Caco-2 (cell line): Measurements from ENCODE around the gene ZC3H6. TPM values are rescaled to one million over a fixed set of nuclear protein-coding genes. Genes with fewer than 3 reads are reported as not detected.

Experiments
- BruUV-seq: library from RNA; stranded (reverse); fragments of 400-500 nt; replicated peaks from 2 replicates; lab custom pipeline; 2021; lab: Mats Ljungman, UMichigan
- CTCF ChIA-PET: fragments of 300-600 bp; sonication (Branson Sonifier 250); formaldehyde crosslinking; loops from one replicate; lab custom pipeline; 2022; ENCODE audit warnings: antibody characterized with exemption; lab: Charles Lee
- POLR2A ChIA-PET: fragments of 300-600 bp; sonication (Branson Sonifier 250); formaldehyde crosslinking; loops from one replicate; lab custom pipeline; 2022; ENCODE audit warnings: antibody characterized with exemption; lab: Charles Lee
- DNase-seq, 2 experiments: peaks; one replicate each; pipeline versions ENCODE4 v3.0.0 to v3.0.0-alpha.2; 2020 to 2022
- H3K27me3 ChIP-seq: replicated peaks from 2 replicates; pipeline ENCODE4 v1.6.0; 2011; ENCODE audit warnings: low read length; ENCODE audit not compliant: control insufficient read depth, insufficient read depth
- H3K36me3 ChIP-seq: 2 replicates; pipeline ENCODE4 v1.5.1; 2011; ENCODE audit warnings: low read length; ENCODE audit not compliant: control insufficient read depth, insufficient read depth
- H3K4me1 ChIP-seq: fragments of 250-450 bp; sonication (Bioruptor Pico); 2 replicates; pipeline ENCODE4 v1.5.1; 2020; ENCODE audit warnings: mild to moderate bottlenecking
- H3K4me3 ChIP-seq: 2 replicates; pipeline ENCODE4 v1.5.1; 2011; ENCODE audit warnings: low read depth, mild to moderate bottlenecking, control low read depth, low read length
- H3K9me3 ChIP-seq: fragments of 250-450 bp; sonication (Bioruptor Pico); 2 replicates; pipeline ENCODE4 v1.5.1; 2020; ENCODE audit warnings: mild to moderate bottlenecking, moderate library complexity
- H3K27ac Mint-ChIP-seq: one replicate; pipeline ENCODE4 v1.8.0; 2022; ENCODE audit warnings: mixed read lengths; ENCODE audit not compliant: unreplicated experiment
- H3K27me3 Mint-ChIP-seq: one replicate; pipeline ENCODE4 v1.8.0; 2022; ENCODE audit warnings: mixed read lengths; ENCODE audit not compliant: insufficient read depth, unreplicated experiment
- H3K36me3 Mint-ChIP-seq: one replicate; pipeline ENCODE4 v1.8.0; 2022; ENCODE audit warnings: mild to moderate bottlenecking, mixed read lengths; ENCODE audit not compliant: insufficient read depth, unreplicated experiment
- H3K4me1 Mint-ChIP-seq: one replicate; pipeline ENCODE4 v1.8.0; 2022; ENCODE audit warnings: low read depth, mixed read lengths; ENCODE audit not compliant: unreplicated experiment
- H3K4me3 Mint-ChIP-seq: one replicate; pipeline ENCODE4 v1.8.0; 2022; ENCODE audit warnings: mild to moderate bottlenecking, moderate library complexity, mixed read lengths; ENCODE audit not compliant: unreplicated experiment
- H3K9me3 Mint-ChIP-seq: one replicate; pipeline ENCODE4 v1.8.0; 2022; ENCODE audit warnings: mixed read lengths; ENCODE audit not compliant: unreplicated experiment
- intact Hi-C: fragments of 100-400 bp; cut with micrococcal nuclease; formaldehyde crosslinking; loops from one replicate; pipeline ENCODE4 v1.10.0; 2022; ENCODE audit not compliant: unreplicated experiment
- total RNA-seq: library from RNA; stranded (reverse); gene quantifications from 2 replicates; pipeline ENCODE4 v1.2.3, GENCODE V29; 2022
- TF ChIP-seq, protein P1 (sequence below), 2 experiments: fragments of 200-600 bp in 1 of 2; IDR thresholded peaks; 1 replicate in 1 of 2; 2 replicates in 1 of 2; pipeline versions ENCODE4 v1.5.1 to v1.8.0; 2011 to 2022; ENCODE audit warnings: antibody characterized with exemption in 1 of 2, control low read depth in 1 of 2, inconsistent platforms in 1 of 2, low read depth in 1 of 2, low read length in 1 of 2, mild to moderate bottlenecking in 1 of 2, moderate library complexity in 1 of 2; ENCODE audit not compliant: insufficient read depth in 1 of 2, severe bottlenecking in 1 of 2, unreplicated experiment in 1 of 2

ZC3H6 gene
- total RNA-seq, 1 experiment from 2014 or later, result 1.9 TPM

DNA sequence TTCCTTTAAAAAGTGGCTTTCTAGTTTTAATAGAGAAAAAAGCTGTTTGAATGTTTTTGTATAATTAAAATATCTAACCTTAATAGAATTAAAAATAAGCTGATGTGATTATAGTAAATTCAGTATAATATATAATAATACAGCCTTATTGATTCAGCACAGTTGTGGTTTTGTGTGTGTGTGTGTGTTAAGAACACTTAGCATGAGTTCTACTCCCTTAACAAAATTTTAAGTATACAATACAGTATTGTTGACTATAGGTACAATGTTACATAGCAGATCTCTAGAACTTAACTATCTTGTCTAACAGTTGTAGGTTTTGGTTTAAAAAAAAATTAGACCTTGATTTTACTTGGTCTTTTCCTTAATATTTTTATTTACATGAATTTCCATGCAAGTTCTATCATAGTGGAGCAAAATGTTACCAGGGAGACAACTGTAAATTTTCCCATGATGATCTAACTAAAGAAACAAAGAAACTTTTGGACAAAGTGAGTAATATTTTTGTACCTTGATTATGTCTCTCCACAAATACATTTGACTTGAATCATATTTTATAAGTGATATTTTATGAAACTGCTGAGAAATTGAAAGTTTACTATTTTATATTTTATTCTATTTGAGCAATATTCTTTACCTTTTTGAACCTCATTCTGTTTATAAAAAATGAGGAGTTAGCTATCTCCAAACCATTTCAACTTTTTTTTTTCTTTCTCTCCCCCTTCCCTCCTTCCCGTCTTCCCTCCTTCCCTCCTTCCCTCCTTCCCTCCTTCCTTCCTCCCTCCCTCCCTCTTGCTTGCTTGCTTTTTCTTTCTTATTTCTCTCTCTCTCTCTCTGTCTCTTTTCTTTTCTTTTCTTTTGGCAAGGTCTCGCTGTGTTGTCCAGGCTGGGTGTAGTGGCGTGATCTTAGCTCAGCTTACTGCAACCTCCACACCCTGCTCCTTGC lies 46.3 kb downstream of the ZC3H6 start:
- peaks cover 18% of the 10 kb centered on the region for H3K4me1 ChIP-seq
- H3K27me3 ChIP-seq, result no peaks in the 10 kb centered on the region
- ChIA-PET POLR2A (no interaction called here), CTCF (interaction anchor here (0.7 kb wide), 2 partner anchors 9 to 24 kb away, joined by 3 to 6 read pairs; no protein-coding TSS in a partner anchor)
- H3K36me3 ChIP-seq, result no peaks in the 10 kb centered on the region
- H3K9me3 Mint-ChIP-seq, result peaks cover 2% of the 10 kb centered on the region
- peaks cover 9% of the 10 kb centered on the region for H3K4me1 Mint-ChIP-seq
- H3K9me3 ChIP-seq, result no peaks in the 10 kb centered on the region
- H3K27ac Mint-ChIP-seq, result no peak overlapping the region
- intact Hi-C loops, result no loop called here
- TF ChIP-seq, protein P1, sequence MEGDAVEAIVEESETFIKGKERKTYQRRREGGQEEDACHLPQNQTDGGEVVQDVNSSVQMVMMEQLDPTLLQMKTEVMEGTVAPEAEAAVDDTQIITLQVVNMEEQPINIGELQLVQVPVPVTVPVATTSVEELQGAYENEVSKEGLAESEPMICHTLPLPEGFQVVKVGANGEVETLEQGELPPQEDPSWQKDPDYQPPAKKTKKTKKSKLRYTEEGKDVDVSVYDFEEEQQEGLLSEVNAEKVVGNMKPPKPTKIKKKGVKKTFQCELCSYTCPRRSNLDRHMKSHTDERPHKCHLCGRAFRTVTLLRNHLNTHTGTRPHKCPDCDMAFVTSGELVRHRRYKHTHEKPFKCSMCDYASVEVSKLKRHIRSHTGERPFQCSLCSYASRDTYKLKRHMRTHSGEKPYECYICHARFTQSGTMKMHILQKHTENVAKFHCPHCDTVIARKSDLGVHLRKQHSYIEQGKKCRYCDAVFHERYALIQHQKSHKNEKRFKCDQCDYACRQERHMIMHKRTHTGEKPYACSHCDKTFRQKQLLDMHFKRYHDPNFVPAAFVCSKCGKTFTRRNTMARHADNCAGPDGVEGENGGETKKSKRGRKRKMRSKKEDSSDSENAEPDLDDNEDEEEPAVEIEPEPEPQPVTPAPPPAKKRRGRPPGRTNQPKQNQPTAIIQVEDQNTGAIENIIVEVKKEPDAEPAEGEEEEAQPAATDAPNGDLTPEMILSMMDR (IDR thresholded peaks at IDR 0.05; ENCODE audit: insufficient read depth in 1 of 2, low read depth in 1 of 2, low read length in 1 of 2, severe bottlenecking in 1 of 2, unreplicated experiment in 1 of 2), result no peak
- H3K4me3 ChIP-seq, result no peak overlapping the region
- no peaks in the 10 kb centered on the region for H3K27me3 Mint-ChIP-seq
- BruUV-seq, result no TSS peak
- DNase-seq, result no peak
- no peaks in the 10 kb centered on the region for H3K36me3 Mint-ChIP-seq
- no peak overlapping the region for H3K4me3 Mint-ChIP-seq

DNA sequence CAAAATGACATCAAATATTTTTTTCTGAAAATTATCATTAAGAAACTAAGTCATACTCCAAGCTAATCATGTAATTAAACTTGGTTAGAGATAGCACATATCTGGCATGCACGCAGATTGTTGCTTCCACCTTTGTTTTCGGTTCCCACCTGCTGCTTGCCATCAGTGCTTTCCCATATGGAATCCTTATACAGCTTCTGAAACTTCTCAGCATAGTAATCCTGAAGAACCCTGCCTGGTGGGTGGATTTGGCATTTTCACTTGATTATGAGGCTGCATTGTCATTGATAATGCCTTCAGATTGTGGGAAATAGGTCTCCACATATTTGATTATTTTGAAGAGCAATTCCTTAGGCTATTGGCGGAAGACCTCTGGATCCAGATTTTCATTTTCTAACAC lies 47.5 kb downstream of the ZC3H6 start:
- POLR2A ChIA-PET, result no interaction called here
- no TSS peak for BruUV-seq
- intact Hi-C loops, result no loop called here

DNA sequence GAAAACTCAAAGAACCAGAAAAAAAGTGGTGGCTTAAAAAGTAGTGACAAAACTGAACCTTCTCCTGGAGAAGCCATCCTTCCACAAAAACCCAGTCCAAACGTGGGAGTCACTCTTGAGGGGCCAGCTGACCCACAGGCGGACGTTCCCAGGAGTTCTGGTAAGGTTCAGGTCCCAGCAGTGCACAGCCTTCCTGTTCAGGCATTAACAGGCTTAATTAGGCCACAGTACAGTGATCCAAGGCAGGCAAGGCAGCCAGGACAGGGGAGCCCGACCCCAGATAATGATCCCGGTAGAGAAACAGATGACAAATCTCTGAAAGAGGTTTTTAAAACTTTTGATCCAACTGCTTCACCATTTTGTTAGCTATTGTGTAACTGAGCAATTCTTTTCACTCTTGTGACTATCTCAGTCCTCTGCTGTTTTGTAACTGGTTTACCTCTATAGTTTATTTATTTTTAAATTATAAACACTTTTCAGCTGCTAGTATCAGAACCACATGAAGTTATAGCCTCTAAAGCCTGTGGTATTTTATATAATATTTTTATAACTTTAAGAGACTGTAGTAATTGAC lies 56.8 kb downstream of the ZC3H6 start:
- H3K36me3 ChIP-seq, result no peaks in the 10 kb centered on the region
- BruUV-seq, result no TSS peak
- Mint-ChIP-seq H3K9me3 (peaks cover 5% of the 10 kb centered on the region), H3K4me3 (no peak overlapping the region), H3K4me1 (no peaks in the 10 kb centered on the region), H3K36me3 (no peaks in the 10 kb centered on the region), H3K27me3 (no peaks in the 10 kb centered on the region), H3K27ac (no peak overlapping the region)
- intact Hi-C loops, result no loop called here
- H3K9me3 ChIP-seq, result no peaks in the 10 kb centered on the region; the same call in 1 of the 2 replicates
- CTCF ChIA-PET, result no interaction called here
- no peaks in the 10 kb centered on the region for H3K4me1 ChIP-seq
- no peak for DNase-seq
- POLR2A ChIA-PET, result no interaction called here
- H3K4me3 ChIP-seq, result no peak overlapping the region
- no peaks in the 10 kb centered on the region for H3K27me3 ChIP-seq
- TF ChIP-seq, protein P1 (IDR thresholded peaks at IDR 0.05; ENCODE audit: insufficient read depth in 1 of 2, low read depth in 1 of 2, low read length in 1 of 2, severe bottlenecking in 1 of 2, unreplicated experiment in 1 of 2), result no peak

More for the DNA sequence above, 47.5 kb downstream of the ZC3H6 start:
- CTCF ChIA-PET, result no interaction called here
- Histone ChIP-seq H3K36me3 (no peaks in the 10 kb centered on the region), H3K27me3 (no peaks in the 10 kb centered on the region), H3K4me1 (peaks cover 10% of the 10 kb centered on the region; the same call in 1 of the 2 replicates), H3K9me3 (no peaks in the 10 kb centered on the region), H3K4me3 (no peak overlapping the region)
- Mint-ChIP-seq H3K9me3 (peaks cover 13% of the 10 kb centered on the region), H3K27ac (no peak overlapping the region), H3K4me1 (peaks cover 3% of the 10 kb centered on the region), H3K4me3 (no peak overlapping the region), H3K36me3 (no peaks in the 10 kb centered on the region), H3K27me3 (no peaks in the 10 kb centered on the region)
- DNase-seq, result no peak
- TF ChIP-seq, protein P1 (IDR thresholded peaks at IDR 0.05; ENCODE audit: insufficient read depth in 1 of 2, low read depth in 1 of 2, low read length in 1 of 2, severe bottlenecking in 1 of 2, unreplicated experiment in 1 of 2), result no peak
